A673 (cell line): ENCODE results near the gene DCANP1.

Experiments
- CTCF ChIP-seq: fragments of 300-800, 200-600 bp; sonication (generic); conservative IDR thresholded peaks from 2 replicates; pipeline ENCODE4 v1.5.1; 2017; ENCODE audit warnings: low read depth, mild to moderate bottlenecking, antibody characterized with exemption, low read length, moderate library complexity, mixed read lengths
- EZH2 ChIP-seq: fragments of 200-600 bp; sonication (generic); IDR thresholded peaks from 2 replicates; pipeline ENCODE4 v1.6.1; 2017; ENCODE audit warnings: borderline replicate concordance, low read depth, mild to moderate bottlenecking, mixed read lengths, antibody characterized with exemption, low read length; ENCODE audit not compliant: poor library complexity, severe bottlenecking

- TF ChIP-seq CTCF (no peak), EZH2 (no peak)
Measured at GRCh38 chr5:135433681-135434426, 13.3 kb downstream of the DCANP1 start.
